GM21381 (cell line): ENCODE data around the gene TTC32.

ENCODE experiments used
- ATAC-seq: cut with Tn5 transposase; IDR thresholded peaks from one replicate; pipeline ENCODE4 v1.9.1; 2021; ENCODE audit warnings: mild to moderate bottlenecking, moderate library complexity; ENCODE audit not compliant: unreplicated experiment

The TTC32 gene

GRCh38 chr2:19878268-19879046, 23.3 kb downstream of the TTC32 start:
- no peak for ATAC-seq

- ATAC-seq, result no peak
These were observed 25.0 kb downstream of the TTC32 start for GRCh38 chr2:19876751-19877150.

GRCh38 chr2:19875280-19875679, 26.5 kb downstream of the TTC32 start:
- no peak for ATAC-seq

- ATAC-seq, result no peak
These were observed 27.1 kb downstream of the TTC32 start for GRCh38 chr2:19874726-19875125.

- no peak for ATAC-seq
These were observed 28.8 kb downstream of the TTC32 start for GRCh38 chr2:19873014-19873413.

GRCh38 chr2:19872302-19872701, 29.5 kb downstream of the TTC32 start:
- no peak for ATAC-seq

- ATAC-seq, result no peak
These were observed 29.9 kb downstream of the TTC32 start for GRCh38 chr2:19871836-19872235.

- no peak for ATAC-seq
These were observed 31.0 kb downstream of the TTC32 start for GRCh38 chr2:19870792-19871191.

- ATAC-seq, result peak; percentile 72
These were observed 32.8 kb downstream of the TTC32 start for GRCh38 chr2:19868701-19869580.

GRCh38 chr2:19868224-19868623, 33.6 kb downstream of the TTC32 start:
- no peak for ATAC-seq

GRCh38 chr2:19866771-19867170, 35.0 kb downstream of the TTC32 start:
- no peak for ATAC-seq

- no peak for ATAC-seq
These were observed 36.6 kb downstream of the TTC32 start for GRCh38 chr2:19865151-19865550.

- ATAC-seq, result no peak
These were observed 37.4 kb downstream of the TTC32 start for GRCh38 chr2:19864381-19864780.

- ATAC-seq, result peak; percentile 68
These were observed 38.3 kb downstream of the TTC32 start for GRCh38 chr2:19863303-19864041.

- ATAC-seq, result no peak
These were observed 40.0 kb downstream of the TTC32 start for GRCh38 chr2:19861813-19862212.

- ATAC-seq, result no peak
These were observed 41.8 kb downstream of the TTC32 start for GRCh38 chr2:19860022-19860421.

- ATAC-seq, result no peak
These were observed 42.2 kb downstream of the TTC32 start for GRCh38 chr2:19859565-19859964.

- no peak for ATAC-seq
These were observed 44.0 kb downstream of the TTC32 start for GRCh38 chr2:19857806-19858205.

- no peak for ATAC-seq
These were observed 44.7 kb downstream of the TTC32 start for GRCh38 chr2:19857100-19857499.

- ATAC-seq, result no peak
These were observed 46.0 kb downstream of the TTC32 start for GRCh38 chr2:19855542-19856431.
